GM18511 (cell line): ENCODE data around the gene ALOX15B.
"Not testable (repeated sequence)": the region's sequence is repeated elsewhere in the genome, so short reads cannot be mapped to it uniquely, and the experiment has no call there.

ENCODE experiments used
- ATAC-seq: cut with Tn5 transposase; IDR thresholded peaks from one replicate; pipeline ENCODE4 v1.9.1; 2021; ENCODE audit warnings: mild to moderate bottlenecking, moderate library complexity; ENCODE audit not compliant: unreplicated experiment

Gene ALOX15B

GRCh38 chr17:8060274-8060673, 21.4 kb downstream of the ALOX15B start:
- no peak for ATAC-seq

GRCh38 chr17:8061851-8062250, 23.0 kb downstream of the ALOX15B start:
- ATAC-seq = not testable (repeated sequence)

GRCh38 chr17:8062435-8062806, 23.6 kb downstream of the ALOX15B start:
- no peak for ATAC-seq

- no peak for ATAC-seq
These were observed 24.1 kb downstream of the ALOX15B start for GRCh38 chr17:8062807-8063483.

GRCh38 chr17:8063761-8064534, 25.1 kb downstream of the ALOX15B start:
- ATAC-seq = no peak

- no peak for ATAC-seq
These were observed 25.7 kb downstream of the ALOX15B start for GRCh38 chr17:8064561-8065019.

- ATAC-seq = no peak
These were observed 28.2 kb downstream of the ALOX15B start for GRCh38 chr17:8066841-8067775.

GRCh38 chr17:8067806-8068205, 28.9 kb downstream of the ALOX15B start:
- no peak for ATAC-seq

- ATAC-seq = no peak
These were observed 30.1 kb downstream of the ALOX15B start for GRCh38 chr17:8068736-8069586.

GRCh38 chr17:8069587-8069860, 30.7 kb downstream of the ALOX15B start:
- no peak for ATAC-seq

GRCh38 chr17:8071496-8071895, 32.6 kb downstream of the ALOX15B start:
- no peak for ATAC-seq

- no peak for ATAC-seq
These were observed 33.5 kb downstream of the ALOX15B start for GRCh38 chr17:8072341-8072728.

GRCh38 chr17:8072729-8073461, 34.0 kb downstream of the ALOX15B start:
- ATAC-seq = no peak

- no peak for ATAC-seq
These were observed 35.0 kb downstream of the ALOX15B start for GRCh38 chr17:8073627-8074484.

- no peak for ATAC-seq
These were observed 35.7 kb downstream of the ALOX15B start for GRCh38 chr17:8074554-8074953.

GRCh38 chr17:8075081-8075480, 36.2 kb downstream of the ALOX15B start:
- no peak for ATAC-seq

- ATAC-seq = no peak
These were observed 36.9 kb downstream of the ALOX15B start for GRCh38 chr17:8075574-8076342.
